SK-N-SH treated with all-trans-retinoic acid at 6 μM for 48 hours (cell line): Measurements from ENCODE around the gene DIP2A.

ENCODE experiments used
- ARNTL ChIP-seq: fragments of 450-650 bp; formaldehyde crosslinking; IDR thresholded peaks from 2 replicates; pipeline ENCODE4 v1.5.0; 2020; ENCODE audit warnings: low read depth, mild to moderate bottlenecking, moderate library complexity, borderline replicate concordance
- BACH2 ChIP-seq: fragments of 250-450 bp; sonication (Bioruptor Pico); IDR thresholded peaks from 2 replicates; pipeline ENCODE4 v1.9.0; 2021; ENCODE audit warnings: mild to moderate bottlenecking, borderline replicate concordance
- CSDC2 ChIP-seq: fragments of 250-450 bp; sonication (Bioruptor Pico); IDR thresholded peaks from 2 replicates; pipeline ENCODE4 v1.5.0; 2020; ENCODE audit warnings: mild to moderate bottlenecking, moderate library complexity
- RARB ChIP-seq: fragments of 250-450 bp; sonication (Bioruptor Pico); IDR thresholded peaks from 2 replicates; pipeline ENCODE4 v1.8.0; 2021; ENCODE audit warnings: mild to moderate bottlenecking, moderate library complexity
- ZFP30 ChIP-seq: fragments of 450-650 bp; formaldehyde crosslinking; IDR thresholded peaks from 2 replicates; pipeline ENCODE4 v1.5.0; 2022; ENCODE audit warnings: mild to moderate bottlenecking, moderate library complexity
- ZNF70 ChIP-seq: fragments of 450-650 bp; formaldehyde crosslinking; IDR thresholded peaks from 2 replicates; pipeline ENCODE4 v1.5.0; 2020; ENCODE audit warnings: mild to moderate bottlenecking, moderate library complexity
- ZNF8 ChIP-seq: fragments of 450-650 bp; formaldehyde crosslinking; IDR thresholded peaks from 2 replicates; pipeline ENCODE4 v1.5.0; 2020; ENCODE audit warnings: mild to moderate bottlenecking, moderate library complexity
- TF ChIP-seq, protein P1 (sequence below): fragments of 250-450 bp; sonication (Bioruptor Pico); IDR thresholded peaks from 2 replicates; pipeline ENCODE4 v1.8.0; 2020; ENCODE audit warnings: mild to moderate bottlenecking, moderate library complexity, borderline replicate concordance
- TF ChIP-seq, protein P2 (sequence below): fragments of 250-450 bp; sonication (Bioruptor Pico); IDR thresholded peaks from 2 replicates; pipeline ENCODE4 v1.5.1; 2021; ENCODE audit warnings: mild to moderate bottlenecking, moderate library complexity

DNA sequence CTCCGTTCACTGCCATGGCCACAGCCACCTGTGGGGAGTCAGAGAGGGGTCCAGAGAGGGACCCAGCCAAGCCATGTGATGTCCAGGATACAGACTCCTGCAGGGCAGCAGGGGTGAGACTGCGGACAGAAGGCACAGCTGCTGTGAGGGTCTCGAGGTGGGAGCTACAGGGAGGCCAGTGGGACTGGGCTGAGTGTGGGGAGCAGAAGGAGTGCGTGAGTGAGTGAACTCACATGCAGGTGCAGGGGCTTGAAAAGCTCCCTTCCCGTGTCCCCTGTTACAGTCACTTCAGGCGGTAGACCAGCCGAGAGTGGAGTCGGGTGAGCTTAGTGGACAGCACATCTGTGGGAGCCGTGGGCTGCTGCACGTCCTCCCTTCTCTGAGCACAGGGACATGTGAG lies 103.8 kb downstream of the DIP2A start:
- TF ChIP-seq, protein P1, sequence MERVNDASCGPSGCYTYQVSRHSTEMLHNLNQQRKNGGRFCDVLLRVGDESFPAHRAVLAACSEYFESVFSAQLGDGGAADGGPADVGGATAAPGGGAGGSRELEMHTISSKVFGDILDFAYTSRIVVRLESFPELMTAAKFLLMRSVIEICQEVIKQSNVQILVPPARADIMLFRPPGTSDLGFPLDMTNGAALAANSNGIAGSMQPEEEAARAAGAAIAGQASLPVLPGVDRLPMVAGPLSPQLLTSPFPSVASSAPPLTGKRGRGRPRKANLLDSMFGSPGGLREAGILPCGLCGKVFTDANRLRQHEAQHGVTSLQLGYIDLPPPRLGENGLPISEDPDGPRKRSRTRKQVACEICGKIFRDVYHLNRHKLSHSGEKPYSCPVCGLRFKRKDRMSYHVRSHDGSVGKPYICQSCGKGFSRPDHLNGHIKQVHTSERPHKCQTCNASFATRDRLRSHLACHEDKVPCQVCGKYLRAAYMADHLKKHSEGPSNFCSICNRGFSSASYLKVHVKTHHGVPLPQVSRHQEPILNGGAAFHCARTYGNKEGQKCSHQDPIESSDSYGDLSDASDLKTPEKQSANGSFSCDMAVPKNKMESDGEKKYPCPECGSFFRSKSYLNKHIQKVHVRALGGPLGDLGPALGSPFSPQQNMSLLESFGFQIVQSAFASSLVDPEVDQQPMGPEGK: no peak
- TF ChIP-seq ZFP30 (CRISPR knock-in tag) (no peak), ZNF8 (CRISPR knock-in tag) (no peak), ZNF70 (CRISPR knock-in tag) (no peak), ARNTL (no peak), BACH2 (no peak), RARB (CRISPR knock-in tag) (no peak), CSDC2 (no peak)
- TF ChIP-seq, protein P2, sequence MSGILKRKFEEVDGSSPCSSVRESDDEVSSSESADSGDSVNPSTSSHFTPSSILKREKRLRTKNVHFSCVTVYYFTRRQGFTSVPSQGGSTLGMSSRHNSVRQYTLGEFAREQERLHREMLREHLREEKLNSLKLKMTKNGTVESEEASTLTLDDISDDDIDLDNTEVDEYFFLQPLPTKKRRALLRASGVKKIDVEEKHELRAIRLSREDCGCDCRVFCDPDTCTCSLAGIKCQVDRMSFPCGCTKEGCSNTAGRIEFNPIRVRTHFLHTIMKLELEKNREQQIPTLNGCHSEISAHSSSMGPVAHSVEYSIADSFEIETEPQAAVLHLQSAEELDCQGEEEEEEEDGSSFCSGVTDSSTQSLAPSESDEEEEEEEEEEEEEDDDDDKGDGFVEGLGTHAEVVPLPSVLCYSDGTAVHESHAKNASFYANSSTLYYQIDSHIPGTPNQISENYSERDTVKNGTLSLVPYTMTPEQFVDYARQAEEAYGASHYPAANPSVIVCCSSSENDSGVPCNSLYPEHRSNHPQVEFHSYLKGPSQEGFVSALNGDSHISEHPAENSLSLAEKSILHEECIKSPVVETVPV (CRISPR knock-in tag): no peak
